Activated CD4-positive, alpha-beta T cell treated with anti-CD3 and anti-CD28 coated beads, Interleukin-2, Interleukin-4, amounts not matched to agents 100 ng/mL and 50 ng/mL, durations not matched to agents 16 hours and 8 hours (primary cell): Measurements from ENCODE around the gene CEP83.
A peak's percentile ranks its signal among the peaks of the same experiment; 100 is the strongest.

Experiments
- DNase-seq: peaks from one replicate; pipeline ENCODE4 v3.0.0-alpha.2; 2020; ENCODE audit warnings: low spot score

CEP83 gene

DNA sequence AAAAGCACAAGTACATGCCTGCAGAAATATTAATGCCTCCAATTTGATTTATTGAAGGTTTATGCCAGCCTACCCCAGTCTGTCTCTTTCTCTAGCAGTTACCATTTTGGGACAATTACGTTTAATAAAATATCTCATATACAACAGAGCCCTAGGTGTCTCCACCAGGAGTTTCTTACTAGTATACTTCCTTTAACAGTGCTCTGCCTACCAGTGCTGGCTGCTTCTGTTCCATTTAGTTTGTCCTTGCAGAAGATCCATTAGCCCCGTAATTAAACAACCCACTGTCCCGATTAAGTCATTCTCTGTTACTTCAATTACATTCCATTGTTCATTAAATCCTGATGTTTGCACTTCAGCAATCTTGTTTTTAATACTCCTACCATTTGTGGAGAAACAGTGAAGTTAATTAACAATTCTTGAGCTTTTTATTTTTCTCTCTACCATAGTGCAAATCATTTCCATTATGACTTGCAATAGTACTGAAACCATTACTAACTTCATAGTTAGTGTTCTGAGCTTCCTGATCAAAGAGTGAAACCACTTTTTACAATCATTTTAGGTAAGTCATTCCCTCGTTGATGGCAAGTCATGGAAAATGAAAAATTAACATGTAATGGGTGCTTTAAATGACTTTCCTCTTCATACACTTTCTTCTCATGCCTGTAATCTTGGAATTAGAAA is 190.2 kb downstream of the CEP83 start:
- DNase-seq: peak; percentile 49

DNA sequence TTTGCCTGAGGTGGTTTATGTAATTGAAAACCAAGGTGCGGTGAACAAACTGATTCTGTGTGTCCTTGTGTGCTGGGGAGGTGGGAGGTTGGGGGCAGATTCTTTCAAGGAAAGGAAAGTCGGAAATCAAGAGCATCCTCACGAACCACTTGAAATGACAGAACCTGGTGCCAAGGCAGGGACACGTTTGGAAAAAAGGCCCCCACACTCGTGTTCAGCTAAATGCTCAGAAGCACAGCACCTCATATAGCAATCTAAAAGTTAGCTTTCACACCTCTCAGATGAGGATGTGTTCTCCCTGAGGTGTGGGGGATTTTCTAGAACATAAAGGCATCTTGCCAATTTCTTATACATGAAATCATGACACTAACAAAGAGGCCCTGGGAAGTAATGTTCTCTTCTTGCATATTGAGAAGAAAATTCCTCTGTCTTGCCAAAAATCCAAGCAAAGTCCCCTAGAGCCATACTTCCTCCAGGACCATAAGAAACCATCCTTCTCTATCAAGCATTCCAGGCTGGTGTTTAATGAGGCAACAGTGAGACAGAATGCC is 191.7 kb downstream of the CEP83 start:
- no peak for DNase-seq

DNA sequence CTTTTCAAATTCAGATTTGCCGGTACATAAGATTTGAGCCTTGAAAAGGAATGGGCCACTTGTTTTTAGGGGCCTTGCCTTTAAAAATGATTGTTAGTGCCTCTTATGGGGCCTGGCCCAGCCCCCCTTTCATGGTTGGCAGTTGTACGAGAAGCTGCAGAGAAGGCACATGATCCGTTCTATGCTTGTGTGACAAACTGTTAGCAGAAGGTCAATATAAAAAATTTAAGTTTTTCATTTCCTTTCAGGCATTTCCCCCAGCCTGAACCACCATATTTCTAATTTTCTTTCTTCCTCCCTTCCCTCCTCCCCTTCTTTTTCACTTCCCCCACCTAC is 192.2 kb downstream of the CEP83 start:
- no peak for DNase-seq

DNA sequence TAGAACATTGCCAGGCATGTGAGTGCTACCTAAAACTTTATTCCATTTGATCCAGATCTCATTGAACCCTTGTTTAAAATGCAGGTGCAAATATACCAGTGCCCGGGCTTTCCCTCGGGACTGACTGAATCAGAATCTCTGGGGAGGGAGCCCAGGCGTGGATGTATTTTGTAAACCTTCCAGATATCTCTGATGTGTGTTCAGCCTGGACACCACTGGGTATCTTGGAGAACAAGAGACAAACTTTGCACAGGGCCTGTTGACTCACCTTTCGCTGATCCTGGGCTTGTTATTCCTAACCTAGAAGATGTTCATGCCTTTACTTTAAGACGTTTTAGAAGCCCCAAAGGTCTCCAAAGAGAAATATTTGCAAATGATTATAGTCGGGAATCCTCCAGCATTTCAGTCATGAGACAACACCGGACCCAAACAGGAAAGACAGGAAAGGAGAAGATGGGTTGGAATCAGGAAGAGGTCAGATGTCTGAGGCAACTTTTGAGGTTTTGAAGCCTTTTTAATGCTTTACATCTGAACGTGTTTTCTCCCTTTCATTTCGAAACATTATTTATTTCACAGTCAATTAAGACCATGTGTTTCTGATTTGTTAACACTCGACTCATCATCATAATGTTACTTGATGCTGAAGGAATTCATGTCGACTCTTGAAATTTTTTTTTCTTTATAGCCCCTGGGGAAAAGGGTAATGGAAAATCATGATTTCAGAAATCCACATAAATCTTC is 192.7 kb downstream of the CEP83 start:
- DNase-seq: no peak

DNA sequence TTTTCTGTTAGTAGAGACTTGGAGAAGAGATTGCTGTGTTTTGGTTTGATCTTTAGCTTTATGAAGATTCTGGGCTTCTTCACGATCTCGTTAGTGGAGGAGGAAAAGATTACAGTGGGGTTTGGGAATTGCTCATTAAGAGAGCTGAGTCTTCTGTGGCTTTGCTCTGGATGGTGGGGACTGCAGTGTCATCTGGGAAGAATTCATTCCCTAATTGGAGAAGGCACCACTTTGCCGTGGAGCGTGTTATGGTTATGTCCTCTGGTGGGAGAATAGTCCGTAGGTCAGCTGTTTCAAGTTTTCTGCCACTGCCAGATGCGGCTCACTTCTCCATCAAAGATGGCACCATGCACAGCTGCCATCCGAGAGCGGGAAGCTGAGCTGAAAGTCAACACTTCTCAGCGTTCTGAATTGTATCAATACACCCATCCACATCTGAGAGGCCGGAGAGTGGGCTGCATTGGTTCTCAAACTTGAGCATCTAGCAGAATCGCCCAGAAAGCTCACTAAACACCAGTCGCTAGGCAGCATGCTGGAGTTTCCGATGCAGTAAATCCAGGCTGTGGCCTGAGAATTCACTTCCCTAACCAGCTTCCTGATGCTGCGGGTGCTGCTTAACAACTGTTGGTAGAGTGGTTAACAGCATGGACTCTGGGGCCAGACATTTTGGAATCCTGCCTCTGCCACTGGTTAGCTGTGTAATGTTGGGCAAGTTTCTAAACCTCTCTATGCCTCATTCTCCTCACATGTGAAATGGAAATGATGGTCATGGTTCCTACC is 193.5 kb downstream of the CEP83 start:
- DNase-seq: no peak

DNA sequence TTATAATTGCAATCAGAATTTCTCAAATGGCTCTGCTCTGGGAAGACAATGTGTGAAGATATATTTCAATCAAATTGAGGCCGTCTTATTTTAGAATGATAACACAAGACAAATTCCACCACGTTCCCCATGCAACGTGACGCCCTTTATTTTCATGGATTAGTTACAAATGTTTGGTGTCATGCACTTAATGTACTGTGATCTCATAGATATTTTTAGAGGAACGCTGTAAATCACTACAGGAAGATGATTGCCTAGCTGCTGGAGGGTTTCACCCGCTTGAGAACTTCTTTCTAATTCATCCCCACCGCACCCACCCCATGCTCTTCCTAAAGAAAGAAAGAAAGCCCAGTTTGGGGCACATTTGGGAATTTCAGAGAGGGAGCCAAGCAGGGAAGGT is 194.1 kb downstream of the CEP83 start:
- DNase-seq: no peak

DNA sequence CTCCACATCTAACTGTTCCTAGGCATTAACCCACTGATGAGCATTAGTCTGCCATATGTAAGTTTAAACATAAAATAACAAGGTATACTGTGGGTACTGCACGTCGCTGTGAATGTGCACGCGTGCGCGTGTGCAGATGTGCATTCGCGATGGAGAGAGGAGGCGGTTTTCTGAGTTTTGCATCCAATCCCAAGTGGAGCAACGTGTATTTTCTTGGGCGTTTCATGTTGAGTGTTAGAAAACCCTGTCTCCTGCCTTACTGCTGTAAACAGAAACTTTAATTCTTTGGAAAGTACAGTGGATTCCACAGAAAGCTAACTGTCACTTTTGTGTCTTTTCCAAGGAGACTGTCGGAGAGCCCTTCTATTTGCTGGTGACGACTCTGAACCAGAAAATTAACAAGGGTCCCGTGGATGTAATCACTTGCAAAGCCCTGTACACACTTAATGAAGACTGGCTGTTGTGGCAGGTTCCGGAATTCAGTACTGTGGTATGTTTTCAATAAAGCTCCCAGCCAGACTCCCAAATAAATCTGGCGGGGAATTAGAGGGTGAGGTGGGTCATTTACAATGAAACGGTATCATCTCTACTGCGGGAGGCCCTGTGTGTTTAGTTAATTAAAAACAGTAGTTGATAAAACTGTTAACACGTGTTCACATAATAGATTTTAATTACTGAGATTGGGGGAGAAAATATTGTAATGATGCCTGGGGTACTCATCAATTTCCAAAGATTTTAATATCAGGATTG is 194.8 kb downstream of the CEP83 start:
- no peak for DNase-seq

DNA sequence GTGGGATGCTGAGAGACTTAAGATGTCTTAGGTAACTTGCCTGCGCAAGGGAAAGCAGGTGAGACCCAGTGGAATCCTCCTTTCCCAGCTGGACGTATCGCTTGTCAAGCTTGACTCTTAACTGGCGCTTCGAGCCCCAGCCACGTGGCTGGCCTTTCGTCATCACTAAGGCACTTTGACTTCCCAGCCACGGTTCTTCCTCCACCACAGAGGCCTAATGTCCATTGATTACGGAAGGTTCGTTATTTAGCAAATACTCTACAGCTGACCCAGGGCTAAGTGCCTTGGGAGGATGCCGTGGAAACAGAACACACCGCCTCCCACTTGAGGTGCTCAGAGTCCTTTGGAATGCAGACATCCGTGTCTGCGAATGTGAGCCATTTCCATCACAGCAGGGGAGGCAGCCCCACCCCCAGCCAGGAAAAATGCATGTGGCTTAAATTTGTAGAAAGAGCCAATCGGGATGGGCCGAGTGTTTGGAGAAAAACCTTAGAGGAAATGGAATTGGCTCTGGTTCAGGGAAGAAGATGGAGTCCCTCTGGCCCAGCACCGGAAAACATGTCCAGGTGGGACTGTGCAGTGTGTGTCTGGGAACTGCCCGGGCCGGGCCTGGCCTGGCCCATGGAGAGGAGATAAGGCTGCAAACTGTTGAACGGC is 195.6 kb downstream of the CEP83 start:
- no peak for DNase-seq

DNA sequence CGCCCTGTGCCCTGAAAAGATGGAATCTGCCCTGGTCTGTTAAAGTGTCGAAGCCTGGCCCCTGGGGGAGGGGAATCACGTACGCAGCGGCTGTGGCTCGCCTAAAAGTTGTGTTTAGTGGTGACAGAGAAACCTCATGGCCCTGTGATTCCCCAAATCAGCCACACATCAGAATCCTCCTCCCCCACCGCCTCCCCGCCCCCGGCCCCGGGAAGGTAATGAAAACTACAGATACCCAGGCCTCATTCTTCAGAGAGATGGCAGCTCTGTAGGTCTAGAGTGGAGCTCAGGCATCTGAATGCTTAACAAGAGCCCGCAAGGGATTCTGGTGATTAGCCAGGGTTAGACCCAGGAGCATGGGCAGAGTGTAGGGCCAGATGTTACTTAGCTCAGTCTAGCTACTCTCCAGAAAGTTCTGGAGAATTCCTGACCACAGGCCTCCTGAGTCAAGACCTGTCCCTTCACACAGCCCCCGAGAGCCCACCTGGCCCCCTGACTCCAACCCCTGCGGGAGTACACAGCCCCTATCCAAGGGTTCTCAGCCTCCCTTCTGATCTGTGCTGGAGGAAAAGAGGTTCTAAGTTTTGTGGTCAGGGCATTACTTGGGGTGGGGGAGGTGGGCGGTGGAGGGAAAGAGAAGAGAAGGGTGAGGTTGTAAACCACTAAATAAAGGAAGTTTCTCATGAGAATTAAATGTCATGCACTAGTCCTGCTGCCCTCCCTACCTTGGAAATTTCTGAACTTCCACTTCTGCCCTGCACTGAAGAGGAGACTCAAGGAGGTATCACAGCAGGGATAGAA is 196.5 kb downstream of the CEP83 start:
- DNase-seq: peak; percentile 65

DNA sequence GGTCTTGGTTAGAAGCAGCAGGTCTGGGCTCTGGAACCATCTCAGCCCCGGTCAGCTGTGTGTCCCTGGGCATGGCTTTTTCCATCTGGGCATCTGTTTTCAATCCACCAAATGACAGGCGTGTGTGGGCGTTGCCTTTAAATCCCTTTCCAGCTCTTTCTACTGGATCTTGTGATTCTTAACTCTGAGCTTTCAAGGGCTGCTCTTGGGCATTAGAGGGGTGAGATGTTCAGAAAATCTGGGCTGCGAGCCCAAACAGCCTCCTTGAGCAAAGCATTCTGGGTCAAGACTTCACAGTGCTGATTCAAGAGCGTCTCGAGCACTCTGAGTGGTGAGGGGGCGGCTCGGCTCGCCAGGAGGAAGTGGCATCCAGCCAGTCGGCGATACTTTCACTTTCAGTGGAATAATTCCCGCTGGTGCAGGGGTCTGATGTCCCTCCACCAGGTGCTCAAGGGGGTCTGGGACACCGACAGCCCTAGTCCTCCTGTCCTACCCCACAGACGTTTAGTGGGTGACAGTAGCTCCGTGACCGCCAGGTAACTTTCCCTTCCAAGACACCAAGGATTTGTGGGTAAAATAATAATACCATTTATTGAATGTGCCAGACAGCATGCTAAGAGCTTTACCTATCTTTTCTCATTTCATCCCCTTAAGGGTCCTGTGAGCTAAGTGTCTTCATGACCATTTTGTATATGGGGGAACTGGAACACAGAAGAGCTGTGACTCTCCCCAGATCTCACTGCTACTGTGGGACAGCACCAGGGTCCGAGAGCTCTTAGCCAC is 197.2 kb downstream of the CEP83 start:
- DNase-seq: peak; percentile 74

DNA sequence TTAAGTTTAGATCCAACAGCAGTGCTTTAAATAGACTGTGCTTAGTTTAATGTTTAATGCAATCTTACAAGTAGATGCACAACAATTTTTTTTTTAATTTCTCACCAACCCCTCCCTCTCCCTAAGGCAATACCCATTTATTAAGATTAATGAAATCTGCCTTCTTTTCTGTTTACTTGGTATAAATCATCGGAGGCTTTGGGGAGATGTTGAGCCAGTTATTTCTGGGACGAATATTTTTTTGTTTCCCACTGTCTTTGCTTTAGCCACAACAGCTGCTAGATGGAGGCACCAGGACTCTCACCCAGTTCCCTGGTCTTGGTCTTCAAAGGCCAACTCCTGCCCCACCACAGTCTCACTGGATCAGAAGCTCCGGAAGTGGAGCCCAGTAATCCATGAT is 197.9 kb downstream of the CEP83 start:
- no peak for DNase-seq

DNA sequence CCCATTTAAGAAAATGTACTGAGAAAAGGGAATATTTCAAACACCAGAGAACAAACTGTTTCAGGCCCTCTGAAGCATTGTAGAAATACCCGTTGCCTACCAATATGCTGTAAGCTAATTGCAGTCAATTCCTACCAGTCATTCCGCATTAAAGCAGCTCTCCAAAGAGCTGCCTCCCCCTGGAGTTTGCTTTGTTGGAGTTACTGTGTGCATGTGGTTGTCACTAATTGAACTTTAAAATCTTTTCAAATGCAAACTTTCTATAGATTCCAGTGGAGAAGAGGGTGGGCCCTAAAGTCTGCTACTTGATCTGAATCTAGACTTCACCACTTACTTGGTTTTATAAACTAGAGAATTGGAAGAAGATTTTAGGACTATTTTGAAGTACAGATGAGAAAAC is 198.5 kb downstream of the CEP83 start:
- no peak for DNase-seq

DNA sequence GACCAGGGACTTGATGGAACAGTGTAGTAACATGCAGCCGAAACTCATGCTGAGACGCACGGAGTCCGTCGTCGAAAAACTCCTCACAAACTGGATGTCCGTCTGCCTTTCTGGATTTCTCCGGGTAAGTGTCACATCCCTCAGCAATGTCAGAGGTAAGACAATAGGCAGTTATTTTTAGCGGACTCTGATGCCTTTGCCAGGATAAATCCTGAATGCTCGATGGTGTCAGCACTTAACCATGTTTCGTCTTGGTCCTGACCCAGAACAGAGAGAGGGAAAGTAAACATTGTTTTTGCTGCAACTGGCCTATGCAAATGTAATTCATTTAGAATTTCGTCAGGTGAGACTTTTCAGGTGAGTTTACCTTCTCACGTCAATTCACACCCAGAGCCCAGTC is 198.9 kb downstream of the CEP83 start:
- DNase-seq: no peak

DNA sequence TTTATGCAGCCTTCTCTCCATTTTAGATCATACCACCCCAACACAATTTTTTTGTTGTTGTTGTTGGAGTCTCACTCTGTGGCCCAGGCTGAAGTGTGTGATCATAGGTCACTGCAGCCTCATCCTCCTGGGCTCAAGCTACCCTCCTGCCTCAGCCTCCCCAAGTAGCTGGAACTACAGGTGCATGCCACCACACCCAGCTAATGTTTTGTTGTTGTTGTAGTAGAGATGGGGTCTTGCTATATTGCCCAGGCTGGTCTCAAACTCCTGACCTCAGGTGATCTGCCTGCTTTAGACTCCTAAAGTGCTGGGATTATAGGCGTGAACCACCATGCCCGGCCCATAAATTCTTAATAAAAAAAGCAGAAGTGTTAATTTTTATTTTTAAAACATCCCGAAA is 199.7 kb downstream of the CEP83 start:
- DNase-seq: no peak

DNA sequence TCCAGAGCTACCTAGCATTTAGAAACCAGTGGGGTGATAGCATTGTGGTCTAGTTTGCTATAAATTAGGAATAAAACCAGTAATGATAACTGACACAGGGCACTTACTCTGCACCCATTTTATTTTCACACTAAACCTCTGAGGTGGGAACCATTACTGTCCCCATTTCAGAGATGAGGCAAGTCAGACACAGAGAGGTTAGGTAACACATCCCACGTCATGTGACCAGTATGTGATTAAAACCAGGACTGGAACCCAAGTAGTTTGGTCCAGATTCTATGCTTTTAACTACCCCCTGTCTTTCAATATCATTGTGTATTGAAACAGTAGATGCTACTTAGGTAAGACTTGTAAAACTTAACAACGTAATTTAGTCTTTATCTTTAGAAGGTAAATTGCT is 201.1 kb downstream of the CEP83 start:
- peak; percentile 49 for DNase-seq
